Amygdala (tissue), 56 donors: ENCODE measurements around the gene OPA1.
"Not testable (repeated sequence)": the region's sequence is repeated elsewhere in the genome, so short reads cannot be mapped to it uniquely, and the experiment has no call there.

Experiments used
- DNase-seq, 56 donors: peaks; one replicate each; lab custom pipeline; 2025; lab: John Stamatoyannopoulos, UW

OPA1 gene

DNA sequence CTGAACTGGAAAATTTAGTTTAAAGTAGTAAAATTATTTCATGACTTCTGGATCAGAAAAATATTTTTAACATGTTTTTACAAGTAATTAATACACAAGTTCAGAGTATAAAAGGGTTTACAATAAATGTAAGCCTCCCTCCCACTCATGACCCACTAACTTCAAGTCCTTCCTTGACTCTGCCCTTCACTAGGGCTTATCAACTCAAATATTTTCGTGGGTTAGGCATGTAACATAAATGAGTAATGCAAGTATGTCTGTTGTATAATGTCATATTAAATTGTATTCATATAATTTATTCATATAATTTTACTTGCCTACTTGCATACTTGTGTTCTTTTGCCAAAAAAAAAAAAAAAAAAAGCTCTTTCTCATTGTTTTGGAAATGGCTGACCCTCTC lies 3.4 kb upstream of the OPA1 start:
- no peak for DNase-seq

- DNase-seq = no peak
These were observed 2.7 kb upstream of the OPA1 start for GRCh38 chr3:193590088-193590856.

DNA sequence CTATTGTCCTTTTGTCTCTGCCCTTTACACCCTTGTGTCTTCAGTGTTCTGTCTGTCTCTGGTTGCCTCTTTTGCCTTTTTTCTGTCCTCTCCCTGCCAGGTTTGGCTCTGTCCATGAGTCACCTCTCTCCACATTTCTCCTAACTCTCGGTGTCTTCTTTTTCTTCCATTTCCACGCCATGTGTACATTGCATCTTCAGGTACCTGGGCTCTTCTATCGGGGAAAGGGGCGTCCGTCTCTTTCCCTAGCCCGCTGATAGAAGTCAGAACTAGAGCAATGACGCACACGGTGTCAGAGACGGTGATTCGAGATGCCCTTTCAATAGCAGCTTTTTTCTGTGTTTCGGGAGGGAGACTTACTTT lies 641 bp downstream of the OPA1 start:
- DNase-seq = peak in 3 of 56 donors; percentile 28 to 44 (median 28)

DNA sequence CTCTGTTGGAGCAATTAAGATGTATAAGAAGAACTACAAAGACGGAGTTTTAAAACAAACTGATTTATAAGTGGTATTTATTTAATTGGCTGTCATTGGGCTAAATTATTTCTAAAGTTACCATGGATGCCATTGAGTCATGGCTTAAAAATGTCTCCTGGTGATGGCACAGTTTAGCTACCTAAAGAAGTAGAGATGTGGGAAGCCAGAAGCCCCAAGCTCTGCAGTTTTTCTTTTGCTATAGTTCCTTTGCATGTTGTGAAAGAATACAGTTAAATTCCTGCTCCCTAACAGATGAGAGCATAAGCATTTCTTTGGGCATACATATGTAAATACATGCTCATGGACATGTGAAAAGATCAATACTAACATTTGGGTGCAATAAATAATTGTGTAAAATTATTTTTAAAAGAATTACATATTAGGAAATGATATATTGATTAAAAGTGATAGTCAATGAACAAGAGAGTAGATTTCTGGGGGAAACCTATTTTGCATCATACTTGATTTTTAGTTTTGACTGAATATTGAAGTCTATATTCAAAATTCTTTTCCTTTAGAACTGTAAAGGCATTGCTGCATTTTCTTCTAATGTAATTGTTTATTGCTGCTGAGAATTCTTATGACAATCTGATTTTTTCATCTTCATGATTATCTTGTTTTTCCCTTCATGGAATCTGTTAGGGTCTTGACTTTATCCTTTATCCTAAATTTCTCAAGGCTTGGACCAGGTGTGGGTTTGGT lies 2.1 kb downstream of the OPA1 start:
- no peak for DNase-seq

GRCh38 chr3:193595939-193596487 lies 3.0 kb downstream of the OPA1 start:
- DNase-seq = no peak

DNA sequence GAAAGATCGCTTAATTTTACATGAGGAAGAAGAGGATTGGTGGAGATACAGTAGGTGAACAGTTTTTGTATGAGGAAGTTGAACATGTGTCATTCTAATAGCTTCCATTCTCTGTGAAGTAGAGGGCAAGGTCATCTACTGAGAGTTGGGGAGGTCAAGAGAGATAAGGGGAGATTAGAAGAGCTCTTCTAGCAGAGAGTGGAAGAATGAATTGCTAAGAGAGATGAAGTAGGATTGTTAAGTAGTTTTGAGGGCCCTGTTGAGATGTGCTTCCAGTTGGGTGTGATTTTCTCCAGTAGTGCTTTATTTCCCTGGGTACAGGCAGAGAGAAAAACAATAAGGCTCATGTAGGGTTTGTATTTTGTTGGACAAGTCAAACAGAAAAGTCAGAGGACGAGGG lies 5.2 kb downstream of the OPA1 start:
- DNase-seq = no peak

DNA sequence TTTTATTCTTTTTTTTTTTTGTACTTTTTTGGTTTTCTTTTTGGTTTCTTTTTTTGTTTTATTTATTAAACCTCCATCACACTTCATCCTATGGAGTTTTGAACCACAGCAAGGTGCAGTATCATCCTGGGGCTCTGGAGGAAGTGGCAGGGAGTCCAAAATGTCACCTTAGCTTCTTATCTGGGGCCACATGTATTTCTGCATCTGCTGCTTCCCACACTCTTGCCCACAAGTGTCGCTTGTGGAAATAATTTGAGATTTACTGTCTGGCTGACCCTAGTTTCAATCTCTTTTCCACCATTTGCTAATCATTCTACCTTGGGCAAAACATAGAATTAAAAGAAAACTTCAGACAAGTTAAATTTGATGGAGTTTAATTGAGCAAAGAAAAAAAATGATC lies 6.4 kb downstream of the OPA1 start:
- DNase-seq = no peak

DNA sequence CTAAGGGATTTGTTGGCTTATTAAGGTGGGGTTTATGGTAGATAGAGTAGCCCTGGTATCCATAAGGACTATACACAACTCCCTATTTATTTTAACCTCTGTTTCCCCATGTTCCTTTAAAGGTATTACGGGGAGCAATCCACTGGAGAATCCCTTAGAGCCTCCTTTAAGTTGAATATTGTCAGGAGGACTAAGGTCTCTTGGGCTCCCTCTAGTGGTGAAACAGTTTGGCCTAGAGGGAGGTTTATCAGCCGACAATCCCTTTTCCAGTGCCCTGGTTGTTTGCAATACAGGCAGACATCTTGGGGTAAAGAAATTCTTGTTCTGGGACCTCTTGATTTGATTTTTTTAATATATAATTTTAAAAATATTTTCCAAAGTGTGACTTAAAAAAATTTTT lies 12.9 kb downstream of the OPA1 start:
- peak in 10 of 56 donors; percentile 1 to 41 (median 5) for DNase-seq

GRCh38 chr3:193606892-193607291 lies 13.9 kb downstream of the OPA1 start:
- not testable (repeated sequence) for DNase-seq

GRCh38 chr3:193610516-193610915 lies 17.5 kb downstream of the OPA1 start:
- not testable (repeated sequence) for DNase-seq

- DNase-seq = no peak
These were observed 21.4 kb downstream of the OPA1 start for GRCh38 chr3:193614430-193614829.

DNA sequence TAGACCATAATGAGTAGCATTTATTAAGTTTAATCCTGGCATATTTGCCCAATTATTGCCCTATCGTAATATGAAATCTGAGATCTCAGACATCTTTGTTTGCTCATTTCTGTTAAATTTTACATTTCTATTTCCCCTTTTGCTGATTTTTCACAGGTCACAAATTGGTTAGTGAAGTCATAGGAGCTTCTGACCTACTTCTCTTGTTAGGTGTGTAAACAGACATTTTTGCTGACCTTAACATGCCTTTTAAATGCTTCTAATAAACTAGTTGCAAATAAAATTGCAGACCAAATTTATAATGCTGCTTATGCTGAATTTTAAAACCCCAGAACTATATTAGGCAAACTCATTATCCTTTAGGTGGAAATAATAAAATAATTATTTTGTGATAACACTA lies 24.6 kb downstream of the OPA1 start:
- DNase-seq = no peak

DNA sequence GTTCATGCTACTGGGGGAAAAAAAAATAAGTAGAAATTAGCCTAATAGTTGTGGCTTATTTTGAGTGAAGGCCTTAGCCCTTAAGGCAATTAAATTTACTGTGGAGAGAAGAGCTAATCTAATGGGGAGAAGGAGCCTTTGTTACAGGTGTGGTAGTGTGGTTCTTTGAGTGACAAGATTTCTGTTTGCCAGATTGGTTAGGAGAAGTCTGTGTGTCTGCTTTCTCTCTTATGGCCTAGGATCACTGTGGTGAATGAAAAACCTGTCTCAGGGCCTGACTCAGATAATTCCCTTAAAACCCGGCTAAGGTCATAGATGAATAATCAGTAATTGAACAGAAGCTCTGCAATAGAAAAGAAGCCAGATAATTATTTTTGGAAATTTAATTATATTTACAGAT lies 27.0 kb downstream of the OPA1 start:
- no peak for DNase-seq

DNA sequence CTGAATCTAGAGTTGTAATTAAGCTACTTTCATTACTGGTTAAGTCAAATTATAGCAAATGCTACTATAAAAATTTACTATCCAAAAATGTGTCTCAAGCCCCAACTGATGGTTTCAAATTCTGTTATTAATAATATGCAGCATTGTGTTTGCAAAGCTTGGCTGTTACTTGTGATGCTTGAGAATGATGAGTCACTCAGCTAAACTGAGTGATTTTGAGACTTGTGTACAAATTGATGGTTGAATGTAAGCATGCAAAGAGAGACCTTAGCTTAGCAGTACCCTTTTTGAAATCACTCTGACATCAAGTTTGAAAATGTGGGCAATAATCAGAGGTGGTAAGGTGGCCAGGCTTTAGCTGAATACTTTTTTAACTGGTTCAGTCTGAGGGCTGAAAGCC lies 27.6 kb downstream of the OPA1 start:
- no peak for DNase-seq

GRCh38 chr3:193621127-193621526 lies 28.1 kb downstream of the OPA1 start:
- DNase-seq = no peak

DNA sequence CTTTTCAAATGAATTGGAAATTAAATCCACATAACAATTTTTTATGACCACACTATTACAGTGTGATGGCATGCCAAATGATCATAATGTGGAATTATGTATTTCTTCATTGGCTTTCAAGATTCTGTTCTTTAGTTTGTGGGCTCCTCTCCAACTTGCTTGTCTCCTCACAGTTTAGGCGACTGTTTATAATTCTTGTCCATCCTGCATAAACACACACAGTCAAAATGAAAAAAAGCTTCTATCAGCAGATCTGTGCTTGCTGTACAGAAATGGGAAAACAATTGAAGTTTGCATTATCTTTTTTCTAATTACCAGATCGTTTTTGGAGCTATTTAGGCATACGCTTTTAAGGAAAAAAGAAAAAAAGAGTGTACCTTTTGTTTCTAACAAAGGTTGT lies 37.0 kb downstream of the OPA1 start:
- DNase-seq = no peak

DNA sequence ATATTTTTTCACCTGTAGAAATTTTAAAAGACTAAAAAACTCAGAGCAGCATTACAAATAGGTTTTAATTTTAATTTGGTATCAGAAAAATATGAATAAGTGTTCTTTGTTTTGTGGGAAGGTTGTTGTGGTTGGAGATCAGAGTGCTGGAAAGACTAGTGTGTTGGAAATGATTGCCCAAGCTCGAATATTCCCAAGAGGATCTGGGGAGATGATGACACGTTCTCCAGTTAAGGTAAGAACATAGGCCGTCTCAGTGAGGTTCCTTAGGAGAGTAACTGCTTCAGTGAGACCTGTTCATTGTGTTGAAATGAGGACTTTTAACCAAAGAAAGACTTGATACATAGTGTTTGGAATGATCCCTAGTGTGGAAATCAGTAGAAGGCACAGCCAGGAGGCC lies 44.8 kb downstream of the OPA1 start:
- DNase-seq = no peak

DNA sequence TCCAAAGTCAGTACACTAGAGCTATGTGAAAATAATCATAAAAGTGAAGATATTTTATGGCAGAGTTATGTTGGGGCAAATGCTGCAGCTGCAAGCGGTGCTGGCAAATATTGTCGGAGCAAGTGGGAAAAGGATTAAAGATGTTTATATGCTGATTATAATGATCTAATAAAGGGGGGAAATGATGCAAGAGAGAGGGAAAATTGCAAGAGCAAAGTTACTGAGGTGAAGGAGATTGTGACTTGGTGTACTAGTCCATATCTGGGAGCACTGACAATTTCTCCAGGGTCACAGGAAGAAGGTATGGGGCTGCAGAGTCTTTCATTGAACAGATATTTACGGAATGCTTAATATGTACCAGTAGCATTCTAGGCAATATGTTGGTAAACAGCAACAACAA lies 45.8 kb downstream of the OPA1 start:
- no peak for DNase-seq

DNA sequence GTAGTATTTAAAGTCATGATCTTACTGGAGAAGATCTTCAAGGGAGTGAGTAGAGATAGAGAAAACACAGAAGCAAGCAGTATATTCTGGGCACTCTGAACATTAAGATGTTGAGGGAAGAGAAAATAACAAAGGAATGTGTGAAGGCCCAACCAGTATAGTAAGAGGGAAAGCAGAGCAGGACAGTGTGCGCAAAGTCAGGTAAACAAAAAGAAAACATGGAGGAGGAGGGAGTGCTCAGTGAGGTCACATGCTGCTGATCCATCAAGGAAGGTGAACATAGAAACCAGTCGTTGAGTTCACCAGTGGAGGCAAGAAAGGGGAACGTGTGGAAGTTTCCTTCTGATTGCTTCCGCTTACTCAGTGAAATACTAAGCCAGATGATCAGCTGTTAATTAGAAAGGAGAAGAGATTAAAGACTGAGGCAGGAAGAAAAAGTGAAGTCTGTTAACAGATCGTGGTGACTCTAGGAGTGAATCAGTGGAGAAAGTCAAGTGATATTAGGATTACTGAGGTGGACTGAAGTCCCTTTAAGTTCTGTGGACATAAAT lies 47.2 kb downstream of the OPA1 start:
- no peak for DNase-seq

DNA sequence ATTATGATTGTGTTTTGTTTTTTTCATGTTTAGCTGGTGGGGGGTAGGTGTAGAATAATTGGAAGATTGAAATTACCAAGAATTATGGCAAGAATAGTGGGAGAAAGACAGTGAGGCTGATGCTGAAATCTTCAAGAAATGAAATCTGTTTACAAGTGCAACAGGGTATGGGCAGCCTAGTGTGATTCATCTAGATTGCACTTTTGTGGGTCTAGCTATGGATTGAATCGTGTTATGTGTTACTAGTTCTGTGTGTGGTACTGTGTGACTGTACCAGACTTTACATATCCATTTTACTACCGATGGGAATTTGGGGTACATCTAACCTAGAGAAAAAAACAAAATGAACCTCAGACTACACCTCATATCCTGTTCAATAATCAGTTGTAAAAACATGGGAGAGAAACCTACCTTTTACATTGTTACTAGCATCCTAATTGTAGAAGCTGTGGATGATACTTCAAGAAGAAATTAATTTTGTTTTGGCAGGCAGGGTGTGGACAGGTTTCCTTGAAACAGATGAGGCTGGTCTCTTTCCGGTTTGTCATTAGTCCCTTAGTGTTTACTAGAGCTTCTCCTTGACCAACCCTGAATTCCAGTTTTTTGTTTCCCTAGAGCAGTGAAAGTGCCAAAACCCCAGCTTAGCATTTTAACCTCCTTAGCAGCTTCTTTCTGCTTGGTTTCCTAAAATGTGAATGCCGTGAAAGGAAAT lies 47.9 kb downstream of the OPA1 start:
- no peak for DNase-seq

GRCh38 chr3:193641440-193641775 lies 48.4 kb downstream of the OPA1 start:
- DNase-seq = no peak
